GM12865 (cell line): ENCODE data around the gene METAP1D.
A peak's percentile ranks its signal among the peaks of the same experiment; 100 is the strongest.

Source experiments
- DNase-seq: peaks from one replicate; pipeline ENCODE4 v3.0.0; 2010; ENCODE audit warnings: low read depth
- H3K4me3 ChIP-seq: 2 replicates; pipeline ENCODE4 v1.5.1; 2011; ENCODE audit warnings: mild to moderate bottlenecking, low read depth, low read length, control low read depth
- CTCF ChIP-seq: IDR thresholded peaks from 2 replicates; pipeline ENCODE4 v1.5.1; 2011; ENCODE audit warnings: low read length, control low read depth, low read depth, inconsistent platforms; ENCODE audit not compliant: insufficient read depth; ENCODE audit errors: missing control alignments

Gene METAP1D

GRCh38 chr2:171959998-171960397 is 39.8 kb upstream of the METAP1D start:
- no peak for DNase-seq
- no peak overlapping the region for H3K4me3 ChIP-seq
- no peak for TF ChIP-seq CTCF

DNA sequence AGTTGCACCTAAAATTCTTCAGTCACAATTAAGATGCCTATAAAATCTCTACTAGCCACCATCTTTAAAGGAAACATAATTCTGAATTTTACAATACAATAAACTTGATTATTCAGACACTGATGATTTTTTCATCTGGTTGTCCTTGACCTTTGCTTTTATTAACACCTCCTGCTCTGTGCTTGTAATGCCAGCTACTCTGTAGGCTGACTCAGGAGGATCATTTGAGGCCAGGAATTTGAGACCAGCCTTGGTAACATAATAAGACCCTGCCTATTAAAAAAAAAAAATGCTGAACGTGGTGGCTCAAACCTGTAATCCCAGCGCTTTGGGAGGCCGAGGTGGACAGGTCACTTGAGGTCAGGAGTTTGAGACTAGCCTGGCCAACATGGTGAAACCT is 39.2 kb upstream of the METAP1D start:
- no peak for TF ChIP-seq CTCF

DNA sequence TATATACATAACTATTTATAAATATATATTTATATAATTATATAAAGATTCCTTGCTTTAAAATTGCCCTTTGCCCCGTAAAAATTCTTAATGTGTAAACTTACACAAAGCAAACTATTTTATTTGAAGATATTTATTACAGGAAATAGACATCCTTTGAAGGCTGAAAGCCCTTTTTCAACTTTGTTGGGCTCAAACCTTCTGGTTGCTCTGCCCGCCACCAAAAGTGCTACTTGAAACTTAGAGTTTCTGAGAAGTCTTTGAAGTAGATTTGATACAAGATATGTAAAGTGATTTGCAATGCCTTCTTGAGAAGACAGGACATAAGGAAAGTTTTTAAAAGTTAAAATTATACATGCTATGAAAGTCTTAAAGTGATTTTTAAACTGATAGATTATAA is 36.6 kb upstream of the METAP1D start:
- DNase-seq, result peak; percentile 5
- H3K4me3 ChIP-seq, result no peak overlapping the region
- TF ChIP-seq CTCF, result no peak

More for the DNA sequence above, 39.2 kb upstream of the METAP1D start:
- DNase-seq, result no peak
- H3K4me3 ChIP-seq, result no peak overlapping the region

DNA sequence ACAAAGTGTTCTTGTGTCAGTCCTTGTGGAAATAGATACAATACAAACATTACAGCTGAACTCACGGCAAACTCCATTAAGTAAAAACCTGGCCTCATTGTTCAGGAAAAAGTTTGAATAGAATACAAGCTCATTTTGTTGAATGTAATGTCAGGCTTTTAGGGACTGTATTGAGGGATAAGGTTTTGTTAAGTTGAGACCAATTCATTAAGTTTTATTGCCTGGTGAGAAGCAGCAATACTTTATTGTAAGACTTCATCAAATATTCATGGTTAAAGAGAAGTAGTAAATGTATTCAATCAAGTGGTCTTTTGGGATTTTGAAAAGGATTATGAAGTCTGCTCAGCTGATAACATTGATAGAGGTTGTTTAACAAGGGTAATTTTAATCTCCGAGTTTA is 35.4 kb upstream of the METAP1D start:
- no peak overlapping the region for H3K4me3 ChIP-seq
- DNase-seq, result no peak
- TF ChIP-seq CTCF, result no peak

- no peak overlapping the region for H3K4me3 ChIP-seq
- DNase-seq, result no peak
- no peak for TF ChIP-seq CTCF
Observed at GRCh38 chr2:171965238-171965637, 34.5 kb upstream of the METAP1D start.

DNA sequence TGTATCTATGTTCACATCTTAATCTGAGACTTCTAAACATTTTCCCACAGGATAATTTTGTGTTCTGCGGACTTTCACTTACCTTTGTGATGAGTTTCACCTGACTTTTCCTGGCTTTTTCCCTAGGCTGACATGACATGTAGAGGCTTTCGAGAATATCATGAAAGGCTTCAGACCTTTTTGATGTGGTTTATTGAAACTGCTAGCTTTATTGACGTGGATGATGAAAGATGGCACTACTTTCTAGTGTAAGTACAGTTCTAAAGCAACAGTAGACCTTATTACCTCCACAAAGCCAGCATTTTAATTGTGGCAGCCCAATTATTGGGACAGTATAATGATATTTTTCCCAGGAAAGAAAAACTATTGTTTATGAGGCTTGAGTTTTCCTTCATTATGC is 34.1 kb upstream of the METAP1D start:
- no peak overlapping the region for H3K4me3 ChIP-seq
- TF ChIP-seq CTCF, result no peak
- DNase-seq, result no peak

- no peak overlapping the region for H3K4me3 ChIP-seq
- no peak for DNase-seq
- no peak for TF ChIP-seq CTCF
Observed at GRCh38 chr2:171966235-171966634, 33.5 kb upstream of the METAP1D start.
